MM.1S (cell line): Measurements from ENCODE around the gene NUP98.

Source experiments
- EZH2 ChIP-seq: fragments of 300-600 bp; sonication (generic); optimal IDR thresholded peaks from 2 replicates; pipeline ENCODE3; 2017; ENCODE audit warnings: low read depth, mild to moderate bottlenecking, antibody characterized with exemption, low read length, mixed read lengths
- EZH2phosphoT487 ChIP-seq: fragments of 300-600 bp; sonication (generic); IDR thresholded peaks from 2 replicates; pipeline ENCODE4 v1.6.1; 2018; ENCODE audit warnings: antibody characterized with exemption, low read length
- TF ChIP-seq, protein P1 (sequence below): fragments of 300-600 bp; sonication (generic); IDR thresholded peaks from 2 replicates; pipeline ENCODE4 v1.5.1; 2016; ENCODE audit warnings: antibody characterized with exemption, low read length, mixed read lengths

DNA sequence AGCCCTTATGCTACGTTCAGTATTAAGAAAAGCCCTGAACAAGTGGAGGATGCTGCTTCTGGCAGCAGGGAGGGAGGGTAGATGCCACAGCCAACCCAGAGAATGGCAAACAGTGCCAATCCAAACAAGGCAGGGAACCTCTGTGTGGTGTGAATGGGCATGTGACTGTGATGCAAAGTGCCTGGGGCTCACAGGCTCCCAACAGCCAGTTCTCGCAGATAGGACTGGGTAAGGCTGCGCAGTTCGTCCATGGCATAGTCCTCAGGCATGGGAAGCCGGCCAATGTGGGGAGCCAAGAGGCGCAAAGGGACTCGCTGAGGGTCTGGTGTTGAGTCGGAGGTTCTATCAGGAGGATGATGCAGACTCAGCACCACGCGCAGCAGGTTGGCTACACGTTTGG lies 121.4 kb downstream of the NUP98 start:
- TF ChIP-seq, protein P1, sequence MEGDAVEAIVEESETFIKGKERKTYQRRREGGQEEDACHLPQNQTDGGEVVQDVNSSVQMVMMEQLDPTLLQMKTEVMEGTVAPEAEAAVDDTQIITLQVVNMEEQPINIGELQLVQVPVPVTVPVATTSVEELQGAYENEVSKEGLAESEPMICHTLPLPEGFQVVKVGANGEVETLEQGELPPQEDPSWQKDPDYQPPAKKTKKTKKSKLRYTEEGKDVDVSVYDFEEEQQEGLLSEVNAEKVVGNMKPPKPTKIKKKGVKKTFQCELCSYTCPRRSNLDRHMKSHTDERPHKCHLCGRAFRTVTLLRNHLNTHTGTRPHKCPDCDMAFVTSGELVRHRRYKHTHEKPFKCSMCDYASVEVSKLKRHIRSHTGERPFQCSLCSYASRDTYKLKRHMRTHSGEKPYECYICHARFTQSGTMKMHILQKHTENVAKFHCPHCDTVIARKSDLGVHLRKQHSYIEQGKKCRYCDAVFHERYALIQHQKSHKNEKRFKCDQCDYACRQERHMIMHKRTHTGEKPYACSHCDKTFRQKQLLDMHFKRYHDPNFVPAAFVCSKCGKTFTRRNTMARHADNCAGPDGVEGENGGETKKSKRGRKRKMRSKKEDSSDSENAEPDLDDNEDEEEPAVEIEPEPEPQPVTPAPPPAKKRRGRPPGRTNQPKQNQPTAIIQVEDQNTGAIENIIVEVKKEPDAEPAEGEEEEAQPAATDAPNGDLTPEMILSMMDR = no peak
- TF ChIP-seq EZH2 (no peak), EZH2phosphoT487 (no peak)
